OCI-M1 (cell line): ENCODE results near the gene KDM4C.
"Not testable (repeated sequence)": the region's sequence is repeated elsewhere in the genome, so short reads cannot be mapped to it uniquely, and the experiment has no call there.

ENCODE experiments used
- DNase-seq: peaks from one replicate; lab custom pipeline; 2025; lab: John Stamatoyannopoulos, UW

KDM4C gene

GRCh38 chr9:6931913-6932312 is 174.1 kb downstream of the KDM4C start:
- peak; percentile 100 for DNase-seq

GRCh38 chr9:6936103-6936502 is 178.3 kb downstream of the KDM4C start:
- DNase-seq, result no peak

GRCh38 chr9:6937209-6937608 is 179.4 kb downstream of the KDM4C start:
- no peak for DNase-seq

- no peak for DNase-seq
Observed at GRCh38 chr9:6938447-6938846, 180.7 kb downstream of the KDM4C start.

- DNase-seq, result no peak
Observed at GRCh38 chr9:6938873-6939272, 181.1 kb downstream of the KDM4C start.

- no peak for DNase-seq
Observed at GRCh38 chr9:6941501-6941900, 183.7 kb downstream of the KDM4C start.

- no peak for DNase-seq
Observed at GRCh38 chr9:6942406-6942805, 184.6 kb downstream of the KDM4C start.

- DNase-seq, result no peak
Observed at GRCh38 chr9:6943293-6943692, 185.5 kb downstream of the KDM4C start.

GRCh38 chr9:6944093-6944551 is 186.3 kb downstream of the KDM4C start:
- DNase-seq, result peak; percentile 95

- no peak for DNase-seq
Observed at GRCh38 chr9:6944896-6945295, 187.1 kb downstream of the KDM4C start.

GRCh38 chr9:6945816-6946215 is 188.0 kb downstream of the KDM4C start:
- no peak for DNase-seq

GRCh38 chr9:6946583-6947166 is 188.9 kb downstream of the KDM4C start:
- DNase-seq, result no peak

GRCh38 chr9:6948921-6949320 is 191.1 kb downstream of the KDM4C start:
- DNase-seq, result not testable (repeated sequence)

- peak; percentile 89 for DNase-seq
Observed at GRCh38 chr9:6955251-6955921, 197.6 kb downstream of the KDM4C start.

GRCh38 chr9:6956879-6957278 is 199.1 kb downstream of the KDM4C start:
- no peak for DNase-seq

GRCh38 chr9:6959270-6960000 is 201.7 kb downstream of the KDM4C start:
- no peak for DNase-seq

GRCh38 chr9:6960777-6961176 is 203.0 kb downstream of the KDM4C start:
- DNase-seq, result no peak

GRCh38 chr9:6961845-6962522 is 204.2 kb downstream of the KDM4C start:
- no peak for DNase-seq

- DNase-seq, result no peak
Observed at GRCh38 chr9:6965566-6965965, 207.8 kb downstream of the KDM4C start.

GRCh38 chr9:6968271-6968670 is 210.5 kb downstream of the KDM4C start:
- no peak for DNase-seq

- DNase-seq, result no peak
Observed at GRCh38 chr9:6969805-6970204, 212.0 kb downstream of the KDM4C start.

GRCh38 chr9:6973089-6973488 is 215.3 kb downstream of the KDM4C start:
- no peak for DNase-seq

- no peak for DNase-seq
Observed at GRCh38 chr9:6973762-6974161, 216.0 kb downstream of the KDM4C start.
